K562 (cell line): Measurements from ENCODE around the gene HJV. TPM values are rescaled to one million over a fixed set of nuclear protein-coding genes. Genes with fewer than 3 reads are reported as not detected.

Source experiments
- BACH1 ChIP-seq: fragments of 200-800 bp; sonication (Bioruptor generic); IDR thresholded peaks from 2 replicates; pipeline ENCODE4 v1.6.1; 2016; ENCODE audit warnings: missing genetic modification characterization, missing compliant biosample characterization
- E2F3 ChIP-seq: fragments of 250-450 bp; sonication (Bioruptor Pico); IDR thresholded peaks from 2 replicates; pipeline ENCODE4 v1.4.0; 2020; ENCODE audit warnings: mild to moderate bottlenecking
- E2F8 ChIP-seq: fragments of 450-650 bp; IDR thresholded peaks from 2 replicates; pipeline ENCODE4 v1.7.1; 2018; ENCODE audit warnings: mild to moderate bottlenecking, low read depth; ENCODE audit not compliant: partially characterized antibody
- EHMT2 ChIP-seq: fragments of 450-650 bp; IDR thresholded peaks from 2 replicates; pipeline ENCODE4 v1.6.1; 2018; ENCODE audit warnings: antibody characterized with exemption
- FOXJ3 ChIP-seq: sonication (generic); formaldehyde crosslinking; IDR thresholded peaks from 2 replicates; pipeline ENCODE4 v1.4.0; 2020; ENCODE audit warnings: mild to moderate bottlenecking, missing genetic modification reagents
- KDM5B ChIP-seq: fragments of 200-600 bp; sonication (generic); IDR thresholded peaks from 2 replicates; pipeline ENCODE4 v1.6.1; 2012; ENCODE audit warnings: low read depth, mild to moderate bottlenecking, moderate library complexity, low read length, control low read depth, inconsistent platforms; ENCODE audit not compliant: insufficient replicate concordance
- MED1 ChIP-seq: sonication (generic); formaldehyde crosslinking; IDR thresholded peaks from 2 replicates; pipeline ENCODE4 v1.8.1; 2023; ENCODE audit warnings: missing genetic modification reagents, borderline replicate concordance
- PCBP2 ChIP-seq: fragments of 200-400 bp; formaldehyde crosslinking; IDR thresholded peaks from 2 replicates; pipeline ENCODE4 v1.6.1; 2018; ENCODE audit warnings: low read length, low read depth, mild to moderate bottlenecking, moderate library complexity; ENCODE audit not compliant: poor library complexity, severe bottlenecking
- PURB ChIP-seq: sonication (generic); formaldehyde crosslinking; IDR thresholded peaks from 2 replicates; pipeline ENCODE4 v1.9.0; 2021; ENCODE audit warnings: low read depth, mild to moderate bottlenecking, missing genetic modification reagents
- WHSC1 ChIP-seq: IDR thresholded peaks from one replicate; pipeline ENCODE4 v1.6.1; 2012; ENCODE audit warnings: low read length, control low read depth, inconsistent platforms
- ZFP1 ChIP-seq: fragments of 450-650 bp; formaldehyde crosslinking; IDR thresholded peaks from 2 replicates; pipeline ENCODE4 v1.4.0; 2020; ENCODE audit warnings: mild to moderate bottlenecking, mixed read lengths
- ZNF140 ChIP-seq: fragments of 250-450 bp; sonication (Bioruptor Pico); IDR thresholded peaks from 2 replicates; pipeline ENCODE4 v1.8.0; 2021; ENCODE audit warnings: moderate library complexity, mild to moderate bottlenecking, inconsistent platforms
- ZNF184 ChIP-seq: sonication (generic); formaldehyde crosslinking; IDR thresholded peaks from 2 replicates; pipeline ENCODE4 v1.5.0; 2020; ENCODE audit warnings: missing genetic modification reagents
- ZNF263 ChIP-seq: sonication (generic); formaldehyde crosslinking; IDR thresholded peaks from 2 replicates; pipeline ENCODE4 v1.8.0; 2022; ENCODE audit warnings: mild to moderate bottlenecking, missing genetic modification reagents, borderline replicate concordance
- ZNF512 ChIP-seq: IDR thresholded peaks from 2 replicates; pipeline ENCODE4 v1.6.1; 2016; ENCODE audit warnings: missing genetic modification characterization, missing compliant biosample characterization
- ZNF518B ChIP-seq: fragments of 250-450 bp; sonication (Bioruptor Pico); IDR thresholded peaks from 2 replicates; pipeline ENCODE4 v1.5.0; 2021; ENCODE audit warnings: mild to moderate bottlenecking, moderate library complexity
- ZNF639 ChIP-seq, 2 experiments: fragments of 200-800 bp in 1 of 2; sonication (Bioruptor generic) in 1 of 2; sonication (generic) in 1 of 2; formaldehyde crosslinking in 1 of 2; IDR thresholded peaks in 1 of 2; conservative IDR thresholded peaks in 1 of 2; 2 replicates each; pipeline versions ENCODE4 v1.5.0 to v1.6.1; 2016 to 2020; ENCODE audit warnings: missing compliant biosample characterization in 1 of 2, missing genetic modification characterization in 1 of 2, missing genetic modification reagents in 1 of 2
- ZNF75A ChIP-seq: fragments of 450-650 bp; formaldehyde crosslinking; IDR thresholded peaks from 2 replicates; pipeline ENCODE4 v1.4.0; 2020; ENCODE audit warnings: mild to moderate bottlenecking
- polyA plus RNA-seq, 8 experiments: library from polyadenylated mRNA; depleted of rRNA in 4 of 8; stranded (reverse) in 5 of 8; unstranded in 3 of 8; fragments of >200 nt; fragmentation: Nextera tagmentation in 2 of 8; fragmentation: Illumina TruSeq in 1 of 8; extraction: Ambion mirVana in 2 of 8; extraction: Trizol in 1 of 8; gene quantifications; 2 replicates each; pipeline versions ENCODE4 v1.2.1 to v1.2.3, GENCODE V29; 2011 to 2014; ENCODE audit warnings: inconsistent platforms in 1 of 8, missing spikeins in 1 of 8
- total RNA-seq, 7 experiments: library from RNA; depleted of rRNA in 6 of 7; stranded (reverse); fragments of >200 nt in 6 of 7; fragmentation: Illumina TruSeq in 2 of 7; extraction: Trizol in 2 of 7; gene quantifications; 2 replicates each; pipeline versions ENCODE4 v1.2.1 to v1.2.3, GENCODE V29; 2011 to 2021; ENCODE audit warnings: low replicate concordance in 1 of 7

HJV gene
- total and polyA plus RNA-seq, 9 of the 15 experiments (the other 6 are each of a cell fraction or from before 2014, with no cell fraction given) = 1.0 to 6.6 (median 2.4) TPM

- TF ChIP-seq KDM5B = peak; percentile 92
- no peak for TF ChIP-seq ZNF184
- peak; percentile 47 for TF ChIP-seq ZNF75A
- peak; percentile 90 for TF ChIP-seq ZNF518B
- TF ChIP-seq BACH1 = no peak
- peak; percentile 66; the same call in 1 of the 2 replicates for TF ChIP-seq E2F3 (CRISPR knock-in tag)
- TF ChIP-seq PCBP2 = no peak
- peak; percentile 81 for TF ChIP-seq ZFP1
- TF ChIP-seq FOXJ3 (CRISPR knock-in tag) = no peak
- no peak for TF ChIP-seq ZNF263 (CRISPR knock-in tag)
- no peak for TF ChIP-seq WHSC1
- no peak for TF ChIP-seq MED1 (CRISPR knock-in tag)
- TF ChIP-seq ZNF639 (CRISPR knock-in tag; conservative IDR thresholded peaks at IDR 0.05 in 1 of 2, IDR thresholded peaks at IDR 0.05 in 1 of 2) = 0 out of 4 replicates have a peak, but pooled peaks of 1 of the 2 experiments have one; percentile 6
- TF ChIP-seq ZNF140 (CRISPR knock-in tag) = no peak
- TF ChIP-seq EHMT2 = no peak
- no peak for TF ChIP-seq ZNF512 (tag)
- peak; percentile 38 for TF ChIP-seq E2F8
- no peak for TF ChIP-seq PURB (CRISPR knock-in tag)
These were observed 29.7 kb downstream of the HJV start (continued) for GRCh38 chr1:145991735-145992412.
